Stimulated activated CD8-positive, alpha-beta memory T cell treated with anti-CD3 and anti-CD28 coated beads, Interleukin-7, amount 100 ng/mL, for 48 hours (primary cell): ENCODE data around the gene EIF3D.

Experiments
- DNase-seq, 2 donors: peaks; one replicate each; pipeline ENCODE4 v3.0.0-alpha.2; 2020; ENCODE audit warnings: low read depth in 1 of 2; ENCODE audit errors: extremely low read depth in 1 of 2

The EIF3D gene, protein sequence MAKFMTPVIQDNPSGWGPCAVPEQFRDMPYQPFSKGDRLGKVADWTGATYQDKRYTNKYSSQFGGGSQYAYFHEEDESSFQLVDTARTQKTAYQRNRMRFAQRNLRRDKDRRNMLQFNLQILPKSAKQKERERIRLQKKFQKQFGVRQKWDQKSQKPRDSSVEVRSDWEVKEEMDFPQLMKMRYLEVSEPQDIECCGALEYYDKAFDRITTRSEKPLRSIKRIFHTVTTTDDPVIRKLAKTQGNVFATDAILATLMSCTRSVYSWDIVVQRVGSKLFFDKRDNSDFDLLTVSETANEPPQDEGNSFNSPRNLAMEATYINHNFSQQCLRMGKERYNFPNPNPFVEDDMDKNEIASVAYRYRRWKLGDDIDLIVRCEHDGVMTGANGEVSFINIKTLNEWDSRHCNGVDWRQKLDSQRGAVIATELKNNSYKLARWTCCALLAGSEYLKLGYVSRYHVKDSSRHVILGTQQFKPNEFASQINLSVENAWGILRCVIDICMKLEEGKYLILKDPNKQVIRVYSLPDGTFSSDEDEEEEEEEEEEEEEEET

DNA sequence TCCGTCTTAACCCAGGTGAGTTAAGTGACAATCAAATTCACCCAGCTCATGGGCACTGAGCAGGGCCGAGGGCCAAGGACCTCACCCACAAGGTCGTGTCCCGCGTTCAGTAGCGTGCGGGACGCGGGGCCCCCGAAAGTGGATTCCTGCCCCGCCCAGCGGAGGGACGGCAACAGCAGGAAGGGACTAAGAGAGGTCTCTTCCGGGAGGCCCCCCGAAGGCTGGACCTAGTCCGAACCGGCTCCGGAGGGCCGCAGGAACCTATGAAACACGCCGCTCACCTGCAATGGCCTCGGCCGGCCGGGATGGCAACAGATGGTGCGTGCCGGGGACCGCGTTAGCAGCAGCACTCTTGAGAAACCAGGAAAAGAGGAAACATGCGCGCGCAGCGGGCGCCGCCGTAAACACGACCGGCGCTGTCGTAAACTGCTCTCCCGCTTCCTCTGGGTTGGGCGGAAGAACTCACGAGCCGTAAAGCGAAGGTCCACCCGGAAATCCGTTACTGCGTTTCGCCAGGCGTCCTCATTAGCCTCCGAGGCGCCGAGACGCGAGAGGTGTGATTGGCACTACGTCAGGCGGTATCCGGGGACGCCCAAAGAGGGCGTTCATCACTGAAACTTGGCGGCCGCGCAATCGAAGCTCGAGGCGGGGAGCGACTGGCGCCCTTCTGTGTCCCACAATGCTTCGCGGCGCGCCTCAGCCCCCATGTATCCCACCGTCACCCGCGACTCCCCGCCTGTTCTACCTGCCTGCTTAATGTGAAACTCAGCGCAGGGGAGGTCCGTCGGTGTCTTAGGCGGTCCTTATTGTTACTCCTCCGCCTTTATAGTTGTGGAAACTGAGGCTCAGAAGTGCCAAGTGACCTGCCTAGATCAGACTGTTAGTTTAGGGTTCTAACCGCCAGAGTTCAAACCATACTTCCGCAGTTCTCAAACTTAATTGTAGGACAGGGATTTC lies at the start of gene EIF3D:
Gene EIF3D, minus strand, starts transcription at position 372 of the 957 bp plus-strand sequence. CDS start 3,045 bp downstream, outside the sequence.
- peak; percentile 97 to 98 for DNase-seq

DNA sequence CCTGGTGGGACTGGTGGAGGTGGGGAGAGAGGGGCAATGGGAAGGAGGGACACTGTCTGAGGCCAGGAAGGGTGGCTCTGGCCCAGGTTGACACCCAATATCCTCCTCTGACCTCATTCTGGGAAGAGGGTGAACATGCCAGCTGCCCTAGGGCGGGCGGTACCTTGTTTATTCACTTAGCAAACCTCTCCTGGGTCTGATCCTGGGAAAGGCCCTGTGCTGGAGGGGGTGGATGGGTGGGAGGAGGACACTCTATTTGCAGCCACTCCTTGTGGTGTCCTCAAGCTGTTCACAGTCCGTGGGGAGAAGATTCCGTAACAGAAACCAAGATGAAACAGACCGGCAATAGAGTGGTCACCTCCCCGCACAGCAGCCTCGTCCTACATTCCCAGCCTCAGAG lies 49.7 kb upstream of the EIF3D start:
- DNase-seq, result no peak

DNA sequence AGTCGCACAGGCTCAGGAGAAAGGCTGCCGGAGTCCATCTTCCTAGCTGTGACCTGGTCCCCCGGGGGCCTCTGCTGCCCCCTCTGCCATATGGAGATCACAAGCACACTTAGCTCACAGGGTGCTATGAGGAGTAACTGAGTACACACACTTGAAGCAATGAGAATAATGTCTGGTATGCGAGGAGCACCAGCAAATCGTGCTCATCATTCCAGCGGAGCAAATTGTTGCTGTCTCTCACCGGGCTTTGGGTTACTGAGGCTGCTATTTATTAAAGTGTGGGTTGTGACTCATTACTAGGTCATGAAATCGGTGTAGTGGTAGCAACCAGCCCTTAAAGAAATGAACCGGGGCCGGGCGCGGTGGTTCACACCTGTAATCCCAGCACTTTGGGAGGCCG lies 48.1 kb upstream of the EIF3D start:
- DNase-seq, result no peak

DNA sequence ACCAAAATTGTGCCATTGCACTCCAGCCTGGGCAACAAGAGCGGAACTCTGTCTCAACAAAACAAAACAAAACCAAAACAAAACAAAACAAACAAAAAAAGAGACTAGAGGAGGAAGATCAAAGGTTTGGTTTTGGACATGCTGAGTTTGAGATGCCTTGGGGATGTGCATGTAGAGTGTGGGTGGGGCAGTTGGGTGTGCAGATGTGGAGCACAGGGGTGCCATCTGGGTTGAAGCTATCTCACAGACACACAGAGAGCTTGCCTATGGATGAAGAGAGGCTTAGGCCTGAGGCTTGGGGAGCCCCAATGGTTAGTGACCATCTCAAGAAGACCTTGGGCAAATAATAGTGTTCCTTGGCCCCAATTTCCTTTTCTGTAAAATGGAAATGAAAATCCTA lies 45.8 kb upstream of the EIF3D start:
- no peak for DNase-seq

DNA sequence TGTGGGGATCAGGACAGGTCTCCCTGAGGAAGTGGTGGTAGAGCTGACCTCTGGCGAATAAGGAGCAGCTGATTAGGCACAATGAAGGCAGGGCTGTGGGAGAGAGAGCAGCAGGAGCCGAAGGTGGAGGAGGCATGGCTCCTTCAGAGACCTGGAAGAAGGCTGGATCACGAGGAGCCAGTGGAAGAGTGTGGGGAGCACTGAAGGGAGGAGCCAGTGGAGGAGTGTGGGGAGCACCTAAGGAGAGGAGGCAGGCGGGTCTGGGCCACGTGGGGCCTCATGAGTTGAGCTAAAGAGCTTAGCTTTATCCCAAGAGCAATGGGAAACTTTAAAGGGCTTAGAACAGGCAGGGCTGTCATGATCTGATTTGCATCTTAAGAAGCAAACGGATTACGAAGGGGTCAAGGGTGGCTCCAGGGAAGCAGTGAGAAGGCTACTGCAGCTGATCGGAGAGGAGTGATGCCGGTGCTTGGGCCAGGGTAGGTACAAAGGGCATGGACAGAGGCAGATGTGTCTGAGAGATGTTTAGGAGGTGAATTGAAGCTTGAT lies 44.9 kb upstream of the EIF3D start:
- DNase-seq, result no peak

DNA sequence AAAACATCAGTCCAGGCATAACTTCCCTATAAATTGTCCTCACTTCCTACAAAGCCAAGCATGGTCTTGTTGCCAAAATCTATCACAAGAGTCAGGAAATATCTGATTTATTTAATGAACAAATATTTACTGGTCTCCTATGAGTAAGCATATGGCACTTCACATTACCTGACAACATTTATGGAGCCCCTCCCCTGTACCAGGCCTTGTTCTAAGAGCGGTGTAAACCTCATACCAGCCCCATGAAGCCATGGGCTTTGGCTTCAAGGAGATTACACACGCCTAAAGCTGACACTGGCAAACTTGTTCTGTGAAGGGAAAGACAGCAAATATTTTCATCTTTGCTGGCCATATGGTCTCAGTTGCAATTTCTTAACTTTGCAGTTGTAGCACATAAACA lies 43.0 kb upstream of the EIF3D start:
- DNase-seq, result no peak

DNA sequence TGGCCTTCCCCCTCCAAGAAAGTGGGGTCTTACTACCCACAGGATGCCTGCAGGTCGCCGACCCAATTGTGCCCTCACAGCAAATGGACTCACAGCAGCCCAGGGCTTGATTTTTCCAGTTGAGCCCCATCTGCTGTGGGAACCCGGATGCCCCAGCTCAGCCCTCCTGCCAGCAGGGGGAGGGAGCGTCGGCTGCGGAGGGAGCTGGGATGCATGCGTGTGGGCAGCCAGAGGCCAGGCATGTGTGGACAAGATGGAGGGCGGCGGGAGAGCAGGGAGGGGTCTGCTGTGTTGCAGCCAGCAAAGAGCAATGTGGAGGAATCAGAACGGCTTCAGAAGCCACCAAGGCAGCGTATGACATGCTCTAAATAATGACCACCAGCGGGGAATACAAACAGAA lies 41.0 kb upstream of the EIF3D start:
- no peak for DNase-seq

DNA sequence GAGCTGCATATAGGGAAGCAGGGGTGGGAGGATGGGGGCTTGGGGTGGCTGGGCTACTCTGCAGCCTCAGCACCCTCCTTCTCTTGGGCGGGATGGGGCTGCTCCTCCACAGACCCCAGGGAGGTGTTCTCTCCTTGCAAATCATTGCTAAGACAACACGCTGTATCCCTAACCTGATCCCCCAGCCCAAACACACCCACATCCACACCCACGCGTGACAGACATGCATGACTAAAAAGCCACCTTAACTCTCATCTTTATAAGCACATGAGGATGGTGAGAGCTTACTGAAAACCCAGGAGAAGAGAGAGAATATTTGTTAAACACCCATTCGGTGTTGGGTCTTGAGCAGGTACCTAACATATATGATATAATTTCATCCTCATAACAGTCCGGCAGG lies 39.9 kb upstream of the EIF3D start:
- no peak for DNase-seq

DNA sequence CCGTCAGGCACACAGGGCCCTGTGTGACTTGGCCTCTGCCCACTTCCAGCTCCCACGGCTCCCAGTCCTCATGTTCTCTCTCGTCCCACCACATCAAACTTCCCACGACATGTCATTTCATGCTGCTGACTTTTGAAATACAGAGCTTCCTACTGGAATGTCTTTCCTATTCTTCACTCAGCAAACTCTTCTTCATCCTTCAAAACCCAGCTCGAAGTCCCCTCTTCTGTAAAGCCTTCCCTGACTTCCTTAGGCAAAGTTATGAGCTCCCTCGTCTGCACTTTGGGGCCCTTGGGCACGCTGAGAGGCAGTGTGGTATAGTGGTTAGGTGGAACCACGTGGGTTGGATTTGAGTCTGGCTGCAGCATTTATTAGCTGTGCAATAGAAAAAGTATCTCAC lies 37.8 kb upstream of the EIF3D start:
- DNase-seq, result no peak

DNA sequence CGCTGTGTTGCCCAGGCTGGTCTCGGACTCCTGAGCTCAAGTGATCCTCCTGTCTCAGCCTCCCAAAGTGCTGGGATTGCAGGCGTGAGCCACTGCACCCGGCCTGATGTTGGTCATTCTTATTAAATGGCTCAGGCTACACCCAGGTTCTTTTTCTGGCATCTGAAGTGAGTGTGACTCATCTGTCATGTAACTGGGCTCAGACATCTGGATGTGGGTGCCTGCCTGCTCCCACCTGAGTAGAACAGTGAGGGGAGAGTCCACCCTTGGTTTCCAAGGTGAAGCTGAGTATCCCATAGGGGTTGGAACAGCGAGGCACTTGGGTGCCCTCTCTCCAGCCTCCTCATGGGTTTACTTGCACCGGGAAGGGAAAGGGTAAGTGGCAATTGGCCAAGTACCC lies 36.7 kb upstream of the EIF3D start:
- DNase-seq, result no peak

DNA sequence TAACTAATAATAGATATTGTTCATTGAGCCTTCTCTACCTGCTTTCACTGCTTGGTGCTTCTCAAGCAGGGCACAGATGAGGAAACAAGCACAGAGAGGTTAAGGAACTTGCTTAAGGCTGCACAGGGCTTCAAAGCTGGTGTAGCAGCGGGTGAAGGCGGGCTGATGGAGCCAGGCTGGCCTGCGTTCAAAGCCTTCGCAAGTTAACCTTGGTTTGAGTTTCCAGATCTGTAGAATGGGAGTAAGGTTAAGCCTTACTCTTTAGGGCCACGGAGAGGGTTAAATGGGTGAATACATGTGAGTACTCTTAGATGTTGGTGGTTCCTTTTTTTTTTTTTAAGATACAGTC lies 36.2 kb upstream of the EIF3D start:
- no peak for DNase-seq

DNA sequence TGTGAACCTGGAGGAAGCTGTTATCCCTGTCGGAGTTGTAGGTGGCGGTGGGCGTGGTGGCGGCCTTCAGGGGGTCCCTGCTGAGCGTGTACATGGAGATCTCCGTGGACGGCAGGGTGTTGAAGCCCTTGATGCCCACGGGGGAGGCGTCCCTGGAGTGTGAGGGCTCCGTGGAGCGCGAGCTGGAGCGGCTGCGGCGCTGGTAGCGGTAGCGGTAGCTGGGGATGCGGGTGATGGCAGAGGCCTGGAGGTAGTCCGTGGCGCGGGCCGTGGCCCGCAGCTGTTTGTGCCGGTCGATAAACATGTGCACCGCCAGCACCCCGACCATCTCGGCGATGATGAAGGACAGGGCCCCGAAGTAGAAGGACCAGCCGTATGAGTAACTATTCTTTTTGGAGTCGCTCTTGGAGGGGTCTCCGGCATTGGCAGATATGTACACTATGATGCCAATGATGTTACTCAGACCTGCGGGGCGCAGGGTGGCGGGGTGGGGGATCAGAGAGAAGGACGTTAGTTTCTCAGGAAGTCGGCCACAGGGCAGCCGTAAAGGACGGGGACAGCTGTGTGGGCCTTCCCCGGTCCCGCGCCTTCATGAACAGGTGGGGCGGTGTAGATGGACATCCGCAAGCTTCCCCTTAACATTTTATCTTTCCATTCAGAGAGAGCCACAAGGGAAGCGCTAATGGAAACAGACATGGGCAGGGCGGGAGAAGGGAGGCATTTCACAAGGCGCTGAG lies 35.6 kb upstream of the EIF3D start:
- no peak for DNase-seq

DNA sequence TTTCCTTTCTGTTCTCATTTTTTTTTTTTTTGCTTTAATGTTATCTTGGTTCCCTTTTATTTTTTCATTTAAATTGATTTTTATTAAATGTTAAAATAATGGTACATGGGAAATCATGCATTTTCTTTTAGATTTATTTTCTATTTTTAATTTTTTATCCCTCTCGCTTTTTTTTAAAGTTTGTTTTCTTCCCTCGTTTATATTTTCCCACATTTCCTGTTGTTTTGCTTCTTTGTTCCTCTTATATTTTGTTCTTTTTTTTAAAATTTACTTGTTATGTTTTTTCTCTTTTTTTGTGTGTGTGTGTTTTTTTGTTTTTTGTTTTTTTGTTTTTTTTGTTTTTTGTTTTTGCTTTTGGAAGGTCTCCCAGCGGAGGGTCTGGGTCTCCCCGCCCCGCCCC lies 34.9 kb upstream of the EIF3D start:
- no peak for DNase-seq

DNA sequence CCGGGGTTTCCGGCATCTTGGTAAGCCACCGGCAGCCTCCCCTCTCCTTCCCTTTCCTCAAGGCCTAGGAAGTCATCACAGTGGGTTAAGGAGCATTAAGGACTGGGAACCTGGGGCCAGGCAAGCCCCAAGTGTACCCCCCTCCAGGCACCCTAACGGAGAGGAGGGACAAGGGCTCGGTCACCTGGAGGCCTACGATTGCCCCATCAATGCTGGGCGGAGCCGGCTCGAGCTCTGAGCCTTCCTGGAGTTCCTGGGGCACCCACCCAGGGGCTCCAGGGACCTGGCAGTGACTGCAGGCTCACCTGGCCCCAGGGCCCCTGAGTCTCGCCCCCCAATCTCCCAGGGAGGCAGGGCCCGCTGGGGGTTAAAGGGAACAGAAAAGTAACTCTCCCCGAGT lies 34.5 kb upstream of the EIF3D start:
- no peak for DNase-seq

DNA sequence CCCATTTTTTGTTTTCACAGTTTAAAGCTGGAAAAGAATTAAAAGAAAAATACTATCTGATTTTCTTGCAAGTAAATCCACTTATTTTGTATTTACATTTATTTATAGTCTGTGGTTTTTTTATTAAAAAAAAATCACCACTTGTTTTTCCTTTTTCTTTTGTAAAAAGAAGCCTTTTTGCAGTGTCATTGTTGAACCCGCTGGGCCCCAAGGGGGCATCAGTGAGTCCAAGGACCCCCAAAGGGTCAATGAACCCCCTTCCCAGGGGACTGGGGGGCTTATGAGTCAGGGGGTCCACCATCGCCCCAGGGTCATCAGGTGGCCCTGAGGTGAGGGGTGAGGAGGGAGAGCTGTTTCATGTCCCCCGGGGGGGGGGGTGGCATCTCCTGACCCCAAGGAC lies 34.0 kb upstream of the EIF3D start:
- no peak for DNase-seq

DNA sequence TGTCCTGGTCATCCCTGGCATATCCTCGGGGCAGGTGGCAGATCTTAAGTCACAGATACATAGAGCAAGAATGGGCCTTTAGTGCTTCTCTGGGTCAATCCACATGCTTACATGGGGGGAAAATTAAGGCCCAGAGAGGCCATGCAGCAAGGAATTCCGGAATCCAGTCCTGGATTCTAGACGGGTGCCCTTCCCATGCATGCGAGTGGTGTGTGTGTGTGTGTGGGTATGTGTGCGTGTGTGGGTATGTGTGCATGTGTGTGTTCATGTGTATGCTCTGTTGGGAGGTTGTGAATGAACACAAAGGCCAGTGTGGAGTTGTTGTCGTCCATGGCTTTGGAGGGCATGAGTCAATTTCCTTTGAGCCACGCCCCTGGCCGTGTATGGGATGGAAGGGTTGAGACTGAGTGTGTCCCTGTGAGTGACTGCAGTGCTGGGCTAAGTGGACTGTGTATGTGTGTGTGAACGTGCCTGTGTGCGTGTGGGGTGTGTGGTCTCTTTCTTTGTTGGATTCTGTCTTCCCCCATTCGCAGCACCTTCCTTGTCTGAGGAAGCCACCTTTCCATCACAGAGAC lies 33.4 kb upstream of the EIF3D start:
- no peak for DNase-seq

DNA sequence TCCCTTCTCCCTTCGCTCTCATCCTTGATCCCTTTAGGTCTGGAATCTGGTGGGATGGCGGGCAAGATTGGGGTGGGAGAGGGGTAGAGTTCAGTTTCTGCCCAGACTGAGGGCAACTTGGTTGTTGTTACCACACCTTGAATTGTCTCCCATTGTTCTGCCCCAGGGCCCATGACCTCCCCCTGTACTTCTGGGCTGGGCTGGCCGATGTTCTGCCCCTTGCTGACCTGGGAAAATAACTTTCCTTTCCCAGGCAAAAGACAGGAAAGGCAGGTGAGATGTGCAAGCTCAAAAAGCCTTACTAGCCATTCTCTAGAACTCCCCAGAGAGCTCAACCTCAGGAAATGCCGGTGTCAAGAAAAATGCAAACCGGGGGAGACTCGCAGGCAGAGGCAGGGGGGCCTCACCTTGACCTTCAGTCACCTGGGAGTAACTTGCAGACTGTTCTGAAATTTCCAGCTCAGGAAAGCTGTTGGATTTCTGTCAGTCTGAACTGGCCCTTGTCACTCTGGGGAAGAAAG lies 32.4 kb upstream of the EIF3D start:
- DNase-seq, result no peak

DNA sequence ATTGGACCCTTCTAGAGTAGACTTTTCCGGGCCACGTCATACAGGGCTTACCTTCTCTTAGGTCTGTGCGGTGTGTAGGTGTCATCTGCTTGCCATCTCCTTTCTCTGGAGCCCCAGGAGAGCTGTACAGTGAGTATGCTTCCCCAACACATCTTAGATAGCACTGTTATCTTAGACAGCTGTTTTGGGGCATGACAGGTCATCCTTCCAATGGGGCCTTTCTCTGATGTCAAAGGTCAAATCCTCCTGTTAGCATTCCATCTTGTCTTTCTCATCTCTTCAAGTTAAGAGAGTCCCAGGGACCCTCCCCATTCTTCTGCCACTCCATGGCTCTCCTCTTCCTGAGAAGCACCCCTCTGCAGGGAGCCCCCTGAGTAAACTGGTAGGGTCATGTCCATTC lies 31.0 kb upstream of the EIF3D start:
- no peak for DNase-seq

DNA sequence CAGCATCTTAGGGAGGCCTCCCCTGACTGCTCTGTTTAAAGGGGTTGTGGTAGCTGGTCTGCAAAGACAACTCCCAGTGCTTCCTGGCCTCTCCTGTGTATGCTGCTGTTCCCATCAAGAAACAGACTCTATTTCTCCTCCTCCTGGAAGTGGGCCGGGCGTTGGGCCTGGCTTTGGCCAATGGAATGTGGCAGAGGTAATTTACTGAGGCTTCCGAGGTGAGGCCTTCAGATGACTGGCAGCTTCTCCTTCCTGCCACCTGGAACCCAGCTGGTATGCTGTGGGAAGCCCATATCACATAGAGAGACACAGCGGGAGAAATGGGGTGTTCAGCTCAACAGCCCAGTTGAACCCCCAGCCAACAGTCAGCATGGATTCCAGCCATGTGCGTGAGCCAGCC lies 25.1 kb upstream of the EIF3D start:
- no peak for DNase-seq

DNA sequence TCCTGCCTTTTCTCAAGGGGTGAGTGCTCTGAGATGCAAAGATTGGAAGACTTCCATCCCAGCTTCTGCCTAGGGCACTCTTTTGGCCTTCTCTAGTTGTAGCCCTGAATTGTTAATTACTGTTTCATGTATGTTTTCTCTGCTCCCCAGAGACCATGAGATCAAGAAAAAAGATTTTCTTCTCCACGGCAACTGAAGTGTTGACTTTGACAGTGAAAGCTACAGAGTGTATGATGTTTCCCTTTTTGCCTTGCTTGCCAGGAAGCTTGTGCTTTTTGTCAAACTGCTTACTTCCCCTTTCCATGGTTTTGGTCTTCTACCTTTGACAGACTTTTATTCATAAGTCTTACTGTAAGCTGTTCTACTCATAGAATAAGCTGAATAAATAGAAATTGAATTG lies 23.3 kb upstream of the EIF3D start:
- DNase-seq, result no peak
